MCF 10A (cell line): Measurements from ENCODE around the gene PEAR1. TPM values are rescaled to one million over a fixed set of nuclear protein-coding genes. Genes with fewer than 3 reads are reported as not detected.

Source experiments
- BruUV-seq: library from RNA; stranded (reverse); fragments of 400-500 nt; replicated peaks from 2 replicates; lab custom pipeline; 2021; lab: Mats Ljungman, UMichigan
- CTCF ChIA-PET: fragments of 300-600 bp; sonication (Branson Sonifier 250); formaldehyde crosslinking; extraction: SDS; loops from one replicate; lab custom pipeline; 2021; ENCODE audit warnings: antibody characterized with exemption, inconsistent platforms; lab: Yijun Ruan, JAX
- POLR2A ChIA-PET: fragments of 300-600, 350-650 bp; sonication (Branson Sonifier 250); formaldehyde crosslinking; extraction: SDS; loops from one replicate; lab custom pipeline; 2020; ENCODE audit warnings: antibody characterized with exemption, inconsistent platforms; lab: Yijun Ruan, JAX
- DNase-seq: peaks from one replicate; pipeline ENCODE4 v3.0.0-alpha.2; 2018; ENCODE audit not compliant: unreplicated experiment
- H3K27ac Mint-ChIP-seq: one replicate; pipeline ENCODE4 v1.8.0; 2022; ENCODE audit warnings: mild to moderate bottlenecking, low read depth, mixed read lengths; ENCODE audit not compliant: unreplicated experiment
- H3K27me3 Mint-ChIP-seq: one replicate; pipeline ENCODE4 v1.8.0; 2022; ENCODE audit warnings: mixed read lengths; ENCODE audit not compliant: insufficient read depth, unreplicated experiment
- H3K36me3 Mint-ChIP-seq: one replicate; pipeline ENCODE4 v1.8.0; 2022; ENCODE audit warnings: mild to moderate bottlenecking, moderate library complexity, mixed read lengths; ENCODE audit not compliant: insufficient read depth, unreplicated experiment
- H3K4me1 Mint-ChIP-seq: one replicate; pipeline ENCODE4 v1.8.0; 2022; ENCODE audit warnings: mixed read lengths; ENCODE audit not compliant: insufficient read depth, unreplicated experiment
- H3K4me3 Mint-ChIP-seq: one replicate; pipeline ENCODE4 v1.8.0; 2022; ENCODE audit warnings: mild to moderate bottlenecking, moderate library complexity, mixed read lengths; ENCODE audit not compliant: unreplicated experiment
- H3K9me3 Mint-ChIP-seq: one replicate; pipeline ENCODE4 v1.8.0; 2022; ENCODE audit warnings: mixed read lengths; ENCODE audit not compliant: unreplicated experiment
- intact Hi-C: fragments of 100-400 bp; cut with micrococcal nuclease; formaldehyde crosslinking; loops from 2 replicates; pipeline ENCODE4 v1.14.1; 2022
- total RNA-seq: library from RNA; stranded (reverse); gene quantifications from 2 replicates; pipeline ENCODE4 v1.2.3, GENCODE V29; 2022
- TF ChIP-seq, protein P1 (sequence below): fragments of 200-600 bp; IDR thresholded peaks from one replicate; pipeline ENCODE4 v1.8.0; 2022; ENCODE audit warnings: antibody characterized with exemption, mild to moderate bottlenecking; ENCODE audit not compliant: unreplicated experiment

PEAR1 gene
- total RNA-seq, 1 experiment from 2014 or later: 6.5 TPM

DNA sequence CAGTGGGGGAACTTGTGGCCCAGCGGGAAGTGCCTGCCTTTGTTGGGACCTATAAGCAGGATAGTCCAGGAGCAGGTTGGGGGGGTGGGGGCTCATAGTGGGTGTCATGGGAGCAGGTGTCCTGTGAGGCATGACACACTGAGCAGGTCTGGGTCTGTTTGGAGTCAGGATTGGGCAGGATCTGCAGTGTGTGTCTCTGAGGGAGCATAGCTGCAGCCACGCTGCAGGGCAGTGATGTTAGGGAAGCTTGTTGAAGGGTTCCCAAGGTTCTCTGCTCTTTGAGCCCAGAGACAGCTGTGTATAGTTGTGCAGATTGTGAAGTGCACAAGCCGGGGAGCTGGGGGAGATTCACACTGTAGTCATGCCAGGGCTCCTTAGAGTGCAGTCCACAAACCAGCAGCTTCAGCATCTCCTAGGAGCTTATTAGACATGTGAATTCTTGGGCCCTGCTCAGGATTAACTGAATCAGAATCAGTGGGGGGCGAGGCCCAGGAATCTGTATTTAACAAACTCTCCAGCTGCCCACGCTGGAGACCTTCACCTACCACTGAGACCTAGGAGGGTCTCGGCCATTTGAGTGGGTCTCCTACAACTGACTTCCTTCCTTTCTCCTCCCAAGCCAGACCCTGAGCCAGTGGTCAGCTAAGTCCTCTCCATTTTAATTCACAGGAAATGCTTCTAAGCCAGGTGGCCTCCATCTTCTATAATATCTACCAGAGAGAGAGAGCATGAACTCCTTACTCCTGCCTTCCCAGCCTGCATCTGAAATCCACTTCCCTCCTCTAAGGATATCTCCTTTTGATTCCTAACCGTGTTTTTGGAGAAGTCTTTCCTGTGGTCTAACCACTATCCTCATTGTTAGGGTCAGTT lies 45.7 kb upstream of the PEAR1 start:
- TF ChIP-seq, protein P1, sequence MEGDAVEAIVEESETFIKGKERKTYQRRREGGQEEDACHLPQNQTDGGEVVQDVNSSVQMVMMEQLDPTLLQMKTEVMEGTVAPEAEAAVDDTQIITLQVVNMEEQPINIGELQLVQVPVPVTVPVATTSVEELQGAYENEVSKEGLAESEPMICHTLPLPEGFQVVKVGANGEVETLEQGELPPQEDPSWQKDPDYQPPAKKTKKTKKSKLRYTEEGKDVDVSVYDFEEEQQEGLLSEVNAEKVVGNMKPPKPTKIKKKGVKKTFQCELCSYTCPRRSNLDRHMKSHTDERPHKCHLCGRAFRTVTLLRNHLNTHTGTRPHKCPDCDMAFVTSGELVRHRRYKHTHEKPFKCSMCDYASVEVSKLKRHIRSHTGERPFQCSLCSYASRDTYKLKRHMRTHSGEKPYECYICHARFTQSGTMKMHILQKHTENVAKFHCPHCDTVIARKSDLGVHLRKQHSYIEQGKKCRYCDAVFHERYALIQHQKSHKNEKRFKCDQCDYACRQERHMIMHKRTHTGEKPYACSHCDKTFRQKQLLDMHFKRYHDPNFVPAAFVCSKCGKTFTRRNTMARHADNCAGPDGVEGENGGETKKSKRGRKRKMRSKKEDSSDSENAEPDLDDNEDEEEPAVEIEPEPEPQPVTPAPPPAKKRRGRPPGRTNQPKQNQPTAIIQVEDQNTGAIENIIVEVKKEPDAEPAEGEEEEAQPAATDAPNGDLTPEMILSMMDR: no peak
- intact Hi-C loops: no loop called here
- H3K27ac Mint-ChIP-seq: no peak overlapping the region
- peaks cover 36% of the 10 kb centered on the region for H3K27me3 Mint-ChIP-seq
- ChIA-PET POLR2A (interaction anchor here (1.9 kb wide), 1 partner anchor 9 kb away, joined by 7 read pairs; no protein-coding TSS in a partner anchor), CTCF (interaction anchor here (0.6 to 18.7 kb wide), 9 partner anchors 9 to 248 kb away, joined by 3 to 353 read pairs (median 4); partner anchors contain the start of genes INSRR and NTRK1)
- no TSS peak for BruUV-seq
- H3K9me3 Mint-ChIP-seq: no peaks in the 10 kb centered on the region
- H3K4me1 Mint-ChIP-seq: peaks cover 9% of the 10 kb centered on the region
- no peaks in the 10 kb centered on the region for H3K36me3 Mint-ChIP-seq
- DNase-seq: no peak
- H3K4me3 Mint-ChIP-seq: no peak overlapping the region

DNA sequence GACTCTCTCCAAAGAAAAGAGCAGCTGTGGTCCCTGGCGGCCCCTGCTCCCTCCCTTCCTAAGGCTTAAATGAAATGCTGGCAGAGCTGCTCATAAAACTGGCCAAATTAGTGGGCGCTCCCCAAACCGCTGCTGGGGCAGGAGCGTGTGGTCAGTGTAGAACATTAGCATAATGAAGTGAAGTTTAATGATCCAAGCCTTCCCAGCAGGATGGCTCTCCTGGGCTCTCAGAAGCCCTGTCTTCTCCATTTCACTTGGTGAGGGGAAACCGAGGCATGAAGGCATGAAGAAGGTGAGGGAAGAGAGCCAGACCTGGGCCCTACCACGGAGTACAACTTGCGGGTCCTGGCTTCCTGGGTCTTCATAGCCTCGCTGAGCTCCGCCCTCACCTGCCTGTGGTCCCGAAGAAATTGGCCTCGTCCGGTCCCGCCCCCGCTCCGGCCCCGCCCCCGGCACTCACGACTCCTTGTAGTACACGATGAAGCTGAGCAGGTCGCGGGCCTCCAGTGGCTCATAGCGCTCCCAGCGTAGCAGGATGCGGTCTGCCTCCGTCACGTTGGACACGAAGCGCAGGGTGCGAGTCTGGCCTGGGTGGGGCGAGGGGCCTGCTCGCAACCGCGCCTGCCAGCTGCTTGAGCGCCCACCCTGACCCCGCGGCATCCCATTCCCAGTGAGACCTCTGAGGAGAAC lies 44.9 kb upstream of the PEAR1 start:
- H3K27me3 Mint-ChIP-seq: peaks cover 34% of the 10 kb centered on the region
- CTCF ChIA-PET: interaction anchor here (0.6 to 18.7 kb wide), 6 partner anchors 9 to 49 kb away, joined by 3 to 353 read pairs (median 4); partner anchors contain the start of genes INSRR and NTRK1
- H3K9me3 Mint-ChIP-seq: no peaks in the 10 kb centered on the region
- peaks cover 13% of the 10 kb centered on the region for H3K4me1 Mint-ChIP-seq
- H3K4me3 Mint-ChIP-seq: no peak overlapping the region
- POLR2A ChIA-PET: interaction anchor here (1.9 kb wide), 1 partner anchor 8 kb away, joined by 7 read pairs; no protein-coding TSS in a partner anchor
- no peak overlapping the region for H3K27ac Mint-ChIP-seq
- TF ChIP-seq, protein P1: no peak
- BruUV-seq: no TSS peak
- no peak for DNase-seq
- no peaks in the 10 kb centered on the region for H3K36me3 Mint-ChIP-seq
- intact Hi-C loops: no loop called here

DNA sequence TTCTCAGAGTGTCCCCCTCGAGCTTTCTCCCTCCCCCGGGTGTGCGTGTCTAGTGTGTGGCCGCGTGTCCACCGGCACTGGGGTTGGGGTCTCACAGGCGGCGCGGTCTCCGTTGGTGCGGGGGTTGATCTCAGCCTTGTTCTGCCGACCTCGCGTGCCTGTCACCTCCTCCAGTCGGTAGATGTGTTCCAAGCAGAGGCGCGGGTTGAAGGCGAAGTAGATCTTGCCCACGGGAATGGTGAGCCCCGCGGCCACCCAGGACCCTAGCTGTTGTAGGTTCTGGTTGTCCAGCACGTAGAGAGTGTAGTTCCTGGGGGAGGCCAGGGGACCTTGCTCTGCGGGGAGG lies 44.4 kb upstream of the PEAR1 start:
- CTCF ChIA-PET: interaction anchor here (0.7 to 18.7 kb wide), 6 partner anchors 10 to 121 kb away, joined by 3 to 353 read pairs (median 4); partner anchors contain the start of genes INSRR, METTL25B and NTRK1
- H3K9me3 Mint-ChIP-seq: no peaks in the 10 kb centered on the region
- H3K36me3 Mint-ChIP-seq: no peaks in the 10 kb centered on the region
- DNase-seq: no peak
- H3K4me3 Mint-ChIP-seq: no peak overlapping the region
- intact Hi-C loops: no loop called here
- TF ChIP-seq, protein P1: no peak
- no peak overlapping the region for H3K27ac Mint-ChIP-seq
- BruUV-seq: no TSS peak
- POLR2A ChIA-PET: no interaction called here
- H3K27me3 Mint-ChIP-seq: peaks cover 29% of the 10 kb centered on the region
- H3K4me1 Mint-ChIP-seq: peaks cover 13% of the 10 kb centered on the region
